OCI-LY3 (cell line): ENCODE measurements around the gene FRMD3.

Experiments used
- CTCF ChIP-seq: fragments of 200-600, 300-600 bp; sonication (generic); IDR thresholded peaks from 2 replicates; pipeline ENCODE4 v1.5.1; 2014; ENCODE audit warnings: antibody characterized with exemption, low read length, low read depth
- EZH2phosphoT487 ChIP-seq: fragments of 200-600 bp; shearing (Covaris generic); IDR thresholded peaks from 2 replicates; pipeline ENCODE4 v1.6.1; 2018; ENCODE audit warnings: antibody characterized with exemption, mixed run types, low read depth

DNA sequence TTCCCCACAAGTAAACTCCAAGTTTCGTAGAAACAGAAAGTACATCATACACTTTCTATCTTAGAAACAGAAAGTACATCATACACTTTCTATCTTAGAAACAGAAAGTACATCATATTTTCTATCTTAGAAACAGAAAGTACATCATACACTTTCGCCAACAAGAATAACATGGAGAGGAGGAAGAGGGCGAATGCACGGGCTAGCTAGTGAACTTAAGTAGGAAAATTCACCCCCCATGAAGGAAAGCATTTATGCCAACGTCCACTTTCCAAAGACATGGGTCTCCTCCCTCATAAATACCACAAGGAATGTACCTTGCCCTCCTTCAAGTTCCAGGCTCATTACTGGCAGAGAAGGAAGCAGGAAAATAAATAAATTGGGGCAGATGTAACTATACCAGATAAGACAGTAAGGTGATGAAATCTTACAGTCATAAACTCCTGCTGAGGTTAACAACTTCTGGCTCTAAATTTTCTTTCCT lies 64.7 kb downstream of the FRMD3 start:
- TF ChIP-seq CTCF (no peak), EZH2phosphoT487 (no peak)
